ENCODE measurements around the gene LTO1. TPM values are rescaled to one million over a fixed set of nuclear protein-coding genes. Genes with fewer than 3 reads are reported as not detected.

LTO1 gene
- total RNA-seq, 1 experiment from 2014 or later = 27.5 TPM

DNA sequence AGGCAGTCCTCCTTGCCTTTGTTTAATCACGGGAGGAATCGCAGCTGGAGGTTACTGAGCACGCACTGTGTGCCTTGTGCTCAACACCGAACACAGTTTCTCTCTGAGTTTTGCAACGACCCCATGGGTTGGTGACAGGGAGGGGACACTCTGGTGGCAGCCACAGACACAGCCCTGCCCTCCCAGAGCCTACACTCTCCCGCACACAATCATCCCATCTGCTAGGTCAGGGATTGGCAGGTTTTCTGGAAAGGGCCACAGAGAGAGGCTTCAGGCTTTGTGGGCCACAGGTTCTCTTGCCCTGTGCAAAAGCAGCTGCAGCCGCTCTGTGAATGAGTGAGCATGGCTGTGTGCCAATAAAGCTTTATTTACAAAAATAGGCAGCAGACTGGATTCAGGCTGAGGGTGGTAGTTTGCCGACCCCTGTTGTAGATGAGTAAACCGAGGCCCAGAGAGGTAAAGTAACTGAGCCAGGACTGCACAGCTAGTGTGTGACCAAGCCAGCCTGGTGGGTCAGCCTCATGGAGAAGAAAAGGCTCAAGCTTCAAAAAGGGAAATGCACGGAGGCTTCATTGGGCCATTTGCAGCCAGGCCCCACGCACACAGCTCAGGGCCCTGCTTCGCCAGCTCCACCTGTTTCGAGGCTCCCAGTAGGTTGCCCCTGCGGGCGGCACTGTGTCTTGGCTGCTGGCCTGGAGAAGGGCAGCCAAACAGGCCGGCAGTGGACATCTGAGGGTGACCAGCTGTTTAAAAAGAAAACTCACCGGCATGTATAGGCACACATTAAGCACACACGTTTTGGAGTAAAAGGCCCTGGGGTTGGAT, 16.3 kb downstream of the LTO1 start (continued):
- TF ChIP-seq, protein P1, sequence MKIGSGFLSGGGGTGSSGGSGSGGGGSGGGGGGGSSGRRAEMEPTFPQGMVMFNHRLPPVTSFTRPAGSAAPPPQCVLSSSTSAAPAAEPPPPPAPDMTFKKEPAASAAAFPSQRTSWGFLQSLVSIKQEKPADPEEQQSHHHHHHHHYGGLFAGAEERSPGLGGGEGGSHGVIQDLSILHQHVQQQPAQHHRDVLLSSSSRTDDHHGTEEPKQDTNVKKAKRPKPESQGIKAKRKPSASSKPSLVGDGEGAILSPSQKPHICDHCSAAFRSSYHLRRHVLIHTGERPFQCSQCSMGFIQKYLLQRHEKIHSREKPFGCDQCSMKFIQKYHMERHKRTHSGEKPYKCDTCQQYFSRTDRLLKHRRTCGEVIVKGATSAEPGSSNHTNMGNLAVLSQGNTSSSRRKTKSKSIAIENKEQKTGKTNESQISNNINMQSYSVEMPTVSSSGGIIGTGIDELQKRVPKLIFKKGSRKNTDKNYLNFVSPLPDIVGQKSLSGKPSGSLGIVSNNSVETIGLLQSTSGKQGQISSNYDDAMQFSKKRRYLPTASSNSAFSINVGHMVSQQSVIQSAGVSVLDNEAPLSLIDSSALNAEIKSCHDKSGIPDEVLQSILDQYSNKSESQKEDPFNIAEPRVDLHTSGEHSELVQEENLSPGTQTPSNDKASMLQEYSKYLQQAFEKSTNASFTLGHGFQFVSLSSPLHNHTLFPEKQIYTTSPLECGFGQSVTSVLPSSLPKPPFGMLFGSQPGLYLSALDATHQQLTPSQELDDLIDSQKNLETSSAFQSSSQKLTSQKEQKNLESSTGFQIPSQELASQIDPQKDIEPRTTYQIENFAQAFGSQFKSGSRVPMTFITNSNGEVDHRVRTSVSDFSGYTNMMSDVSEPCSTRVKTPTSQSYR (CRISPR knock-in tag; IDR thresholded peaks at IDR 0.05) = no peak
- TF ChIP-seq, protein P2, sequence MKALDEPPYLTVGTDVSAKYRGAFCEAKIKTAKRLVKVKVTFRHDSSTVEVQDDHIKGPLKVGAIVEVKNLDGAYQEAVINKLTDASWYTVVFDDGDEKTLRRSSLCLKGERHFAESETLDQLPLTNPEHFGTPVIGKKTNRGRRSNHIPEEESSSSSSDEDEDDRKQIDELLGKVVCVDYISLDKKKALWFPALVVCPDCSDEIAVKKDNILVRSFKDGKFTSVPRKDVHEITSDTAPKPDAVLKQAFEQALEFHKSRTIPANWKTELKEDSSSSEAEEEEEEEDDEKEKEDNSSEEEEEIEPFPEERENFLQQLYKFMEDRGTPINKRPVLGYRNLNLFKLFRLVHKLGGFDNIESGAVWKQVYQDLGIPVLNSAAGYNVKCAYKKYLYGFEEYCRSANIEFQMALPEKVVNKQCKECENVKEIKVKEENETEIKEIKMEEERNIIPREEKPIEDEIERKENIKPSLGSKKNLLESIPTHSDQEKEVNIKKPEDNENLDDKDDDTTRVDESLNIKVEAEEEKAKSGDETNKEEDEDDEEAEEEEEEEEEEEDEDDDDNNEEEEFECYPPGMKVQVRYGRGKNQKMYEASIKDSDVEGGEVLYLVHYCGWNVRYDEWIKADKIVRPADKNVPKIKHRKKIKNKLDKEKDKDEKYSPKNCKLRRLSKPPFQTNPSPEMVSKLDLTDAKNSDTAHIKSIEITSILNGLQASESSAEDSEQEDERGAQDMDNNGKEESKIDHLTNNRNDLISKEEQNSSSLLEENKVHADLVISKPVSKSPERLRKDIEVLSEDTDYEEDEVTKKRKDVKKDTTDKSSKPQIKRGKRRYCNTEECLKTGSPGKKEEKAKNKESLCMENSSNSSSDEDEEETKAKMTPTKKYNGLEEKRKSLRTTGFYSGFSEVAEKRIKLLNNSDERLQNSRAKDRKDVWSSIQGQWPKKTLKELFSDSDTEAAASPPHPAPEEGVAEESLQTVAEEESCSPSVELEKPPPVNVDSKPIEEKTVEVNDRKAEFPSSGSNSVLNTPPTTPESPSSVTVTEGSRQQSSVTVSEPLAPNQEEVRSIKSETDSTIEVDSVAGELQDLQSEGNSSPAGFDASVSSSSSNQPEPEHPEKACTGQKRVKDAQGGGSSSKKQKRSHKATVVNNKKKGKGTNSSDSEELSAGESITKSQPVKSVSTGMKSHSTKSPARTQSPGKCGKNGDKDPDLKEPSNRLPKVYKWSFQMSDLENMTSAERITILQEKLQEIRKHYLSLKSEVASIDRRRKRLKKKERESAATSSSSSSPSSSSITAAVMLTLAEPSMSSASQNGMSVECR (CRISPR knock-in tag; IDR thresholded peaks at IDR 0.05; ENCODE audit: borderline replicate concordance) = no peak
- TF ChIP-seq GRHL2 (CRISPR knock-in tag; IDR thresholded peaks at IDR 0.05; ENCODE audit: insufficient replicate concordance, severe bottlenecking) (no peak), NFE2L1 (CRISPR knock-in tag; IDR thresholded peaks at IDR 0.05) (no peak)

DNA sequence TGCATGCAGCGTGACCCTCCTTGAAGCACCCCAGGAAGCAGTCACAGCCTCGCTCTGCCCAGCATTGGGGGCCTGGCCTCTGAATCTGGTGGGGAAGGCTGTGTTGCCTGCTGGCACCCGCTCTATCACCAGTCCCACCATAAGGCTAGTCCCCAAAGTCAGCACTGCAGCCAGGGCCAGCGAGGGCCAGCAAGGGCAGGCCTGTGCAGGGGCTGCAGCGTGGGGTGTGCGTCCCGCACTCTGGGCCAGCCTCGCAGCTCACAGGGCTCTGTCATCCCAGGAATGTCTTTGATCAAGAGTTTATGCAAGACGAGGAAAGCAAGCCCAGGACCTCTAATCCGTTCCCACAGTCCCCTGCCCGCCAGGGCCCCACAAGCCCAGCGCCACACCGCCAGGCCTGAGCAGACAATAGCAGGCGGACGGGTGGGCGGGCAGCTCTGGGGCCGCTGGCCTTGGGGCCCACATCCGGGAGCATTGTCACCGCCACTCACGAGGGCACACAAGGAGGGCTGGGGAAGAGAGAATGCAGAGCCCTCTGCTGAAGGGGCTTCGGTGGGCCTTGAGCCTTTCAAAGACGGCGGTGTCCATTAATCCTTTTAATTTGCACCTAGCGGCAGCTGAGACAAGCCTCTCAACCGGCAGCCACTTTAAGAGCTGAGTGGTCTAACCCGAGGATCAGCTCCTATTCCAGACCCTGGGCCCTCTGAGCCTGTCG, 17.1 kb downstream of the LTO1 start:
- H3K4me3 Mint-ChIP-seq = no peak overlapping the region
- POLR2A ChIA-PET = interaction anchor here (1.2 to 1.7 kb wide), 3 partner anchors 9 to 19 kb away, joined by 4 to 5 read pairs (median 4); partner anchors contain the start of gene LTO1
- DNase-seq (ENCODE audit: low spot score) (peak; percentile 78), ATAC-seq (peak; percentile 65)
- no peaks in the 10 kb centered on the region for H3K27me3 Mint-ChIP-seq (ENCODE audit: low read depth)
- H3K4me1 Mint-ChIP-seq = peaks cover 25% of the 10 kb centered on the region
- peaks cover 3% of the 10 kb centered on the region for H3K36me3 Mint-ChIP-seq
- peak overlapping the region; percentile 19; the same call in 1 of the 2 replicates for H3K27ac Mint-ChIP-seq
- peak; percentile 27; the same call in 1 of the 2 replicates for TF ChIP-seq TEAD1 (CRISPR knock-in tag; IDR thresholded peaks at IDR 0.05)
- peak; percentile 90 for TF ChIP-seq GABPB1 (CRISPR knock-in tag; IDR thresholded peaks at IDR 0.05)
- TF ChIP-seq FOXP1 (CRISPR knock-in tag; IDR thresholded peaks at IDR 0.05; ENCODE audit: borderline replicate concordance) = peak; percentile 24; the same call in 1 of the 2 replicates
- TF ChIP-seq ZNF121 (CRISPR knock-in tag; IDR thresholded peaks at IDR 0.05) = peak; percentile 68; the same call in 1 of the 2 replicates
- no peak for TF ChIP-seq ELF4 (CRISPR knock-in tag; IDR thresholded peaks at IDR 0.05; ENCODE audit: low read depth)
- TF ChIP-seq TEAD4 (CRISPR knock-in tag; IDR thresholded peaks at IDR 0.05) = 0 out of 2 replicates have a peak, but pooled peaks have one; percentile 31
- CTCF ChIA-PET = interaction anchor here (0.5 to 5.8 kb wide), 10 partner anchors 12 to 562 kb away, joined by 3 to 34 read pairs (median 6); no protein-coding TSS in a partner anchor
- no peaks in the 10 kb centered on the region for H3K9me3 Mint-ChIP-seq

DNA sequence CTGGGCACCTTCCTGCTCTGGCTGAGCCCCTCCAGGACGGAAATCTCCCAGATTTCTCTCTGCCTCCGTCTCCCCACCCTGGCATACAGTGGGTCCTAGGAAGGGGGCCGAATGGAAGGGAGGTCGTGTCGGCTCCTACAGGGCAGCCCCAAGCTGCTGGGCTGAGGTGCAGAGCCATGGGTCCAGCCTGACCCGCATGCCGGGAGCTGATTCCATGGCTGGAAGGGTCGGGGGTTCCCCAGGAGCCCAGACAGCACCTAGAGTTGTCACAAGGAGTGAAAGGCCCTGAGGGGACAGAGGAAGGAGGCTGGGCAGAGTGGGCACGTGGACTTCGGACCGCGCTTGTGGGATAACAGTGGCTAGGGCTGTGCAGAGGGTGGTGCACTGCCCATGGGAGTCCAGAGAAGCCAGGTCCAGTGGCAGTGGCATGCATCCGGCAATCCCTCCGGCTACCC, 17.7 kb downstream of the LTO1 start:
- 0 out of 2 replicates have a peak overlapping the region, but pooled peaks have one; percentile 57 for H3K27ac Mint-ChIP-seq
- H3K4me1 Mint-ChIP-seq = peaks cover 28% of the 10 kb centered on the region
- TF ChIP-seq, protein P3, sequence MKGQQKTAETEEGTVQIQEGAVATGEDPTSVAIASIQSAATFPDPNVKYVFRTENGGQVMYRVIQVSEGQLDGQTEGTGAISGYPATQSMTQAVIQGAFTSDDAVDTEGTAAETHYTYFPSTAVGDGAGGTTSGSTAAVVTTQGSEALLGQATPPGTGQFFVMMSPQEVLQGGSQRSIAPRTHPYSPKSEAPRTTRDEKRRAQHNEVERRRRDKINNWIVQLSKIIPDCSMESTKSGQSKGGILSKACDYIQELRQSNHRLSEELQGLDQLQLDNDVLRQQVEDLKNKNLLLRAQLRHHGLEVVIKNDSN (CRISPR knock-in tag; IDR thresholded peaks at IDR 0.05) = no peak
- TF ChIP-seq ZNF232 (CRISPR knock-in tag; IDR thresholded peaks at IDR 0.05) (no peak), SMAD3 (CRISPR knock-in tag; IDR thresholded peaks at IDR 0.05; ENCODE audit: borderline replicate concordance) (no peak), ZNF416 (CRISPR knock-in tag; IDR thresholded peaks at IDR 0.05) (no peak), RORB (CRISPR knock-in tag; IDR thresholded peaks at IDR 0.05) (no peak), MYBL2 (CRISPR knock-in tag; IDR thresholded peaks at IDR 0.05) (no peak), ZNF121 (CRISPR knock-in tag; IDR thresholded peaks at IDR 0.05) (no peak)
- TF ChIP-seq, protein P4, sequence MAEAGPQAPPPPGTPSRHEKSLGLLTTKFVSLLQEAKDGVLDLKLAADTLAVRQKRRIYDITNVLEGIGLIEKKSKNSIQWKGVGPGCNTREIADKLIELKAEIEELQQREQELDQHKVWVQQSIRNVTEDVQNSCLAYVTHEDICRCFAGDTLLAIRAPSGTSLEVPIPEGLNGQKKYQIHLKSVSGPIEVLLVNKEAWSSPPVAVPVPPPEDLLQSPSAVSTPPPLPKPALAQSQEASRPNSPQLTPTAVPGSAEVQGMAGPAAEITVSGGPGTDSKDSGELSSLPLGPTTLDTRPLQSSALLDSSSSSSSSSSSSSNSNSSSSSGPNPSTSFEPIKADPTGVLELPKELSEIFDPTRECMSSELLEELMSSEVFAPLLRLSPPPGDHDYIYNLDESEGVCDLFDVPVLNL (CRISPR knock-in tag; IDR thresholded peaks at IDR 0.05; ENCODE audit: borderline replicate concordance, low read depth) = no peak
- TF ChIP-seq, protein P5, sequence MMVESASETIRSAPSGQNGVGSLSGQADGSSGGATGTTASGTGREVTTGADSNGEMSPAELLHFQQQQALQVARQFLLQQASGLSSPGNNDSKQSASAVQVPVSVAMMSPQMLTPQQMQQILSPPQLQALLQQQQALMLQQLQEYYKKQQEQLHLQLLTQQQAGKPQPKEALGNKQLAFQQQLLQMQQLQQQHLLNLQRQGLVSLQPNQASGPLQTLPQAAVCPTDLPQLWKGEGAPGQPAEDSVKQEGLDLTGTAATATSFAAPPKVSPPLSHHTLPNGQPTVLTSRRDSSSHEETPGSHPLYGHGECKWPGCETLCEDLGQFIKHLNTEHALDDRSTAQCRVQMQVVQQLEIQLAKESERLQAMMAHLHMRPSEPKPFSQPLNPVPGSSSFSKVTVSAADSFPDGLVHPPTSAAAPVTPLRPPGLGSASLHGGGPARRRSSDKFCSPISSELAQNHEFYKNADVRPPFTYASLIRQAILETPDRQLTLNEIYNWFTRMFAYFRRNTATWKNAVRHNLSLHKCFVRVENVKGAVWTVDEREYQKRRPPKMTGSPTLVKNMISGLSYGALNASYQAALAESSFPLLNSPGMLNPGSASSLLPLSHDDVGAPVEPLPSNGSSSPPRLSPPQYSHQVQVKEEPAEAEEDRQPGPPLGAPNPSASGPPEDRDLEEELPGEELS (CRISPR knock-in tag; IDR thresholded peaks at IDR 0.05) = no peak
- peaks cover 8% of the 10 kb centered on the region for H3K36me3 Mint-ChIP-seq
- CTCF ChIA-PET = interaction anchor here (0.9 to 5.8 kb wide), 5 partner anchors 13 to 556 kb away, joined by 4 to 34 read pairs (median 23); no protein-coding TSS in a partner anchor
- no peak overlapping the region for H3K4me3 Mint-ChIP-seq
- DNase-seq (ENCODE audit: low spot score) = no peak
- POLR2A ChIA-PET = interaction anchor here (1.2 to 1.7 kb wide), 3 partner anchors 8 to 18 kb away, joined by 4 to 5 read pairs (median 4); partner anchors contain the start of gene LTO1
- no peaks in the 10 kb centered on the region for H3K9me3 Mint-ChIP-seq
- no peak for ATAC-seq
- H3K27me3 Mint-ChIP-seq (ENCODE audit: low read depth) = no peaks in the 10 kb centered on the region
